WTC11 (cell line): ENCODE results near the gene ASL. TPM values are rescaled to one million over a fixed set of nuclear protein-coding genes. Genes with fewer than 3 reads are reported as not detected.
"Not testable (repeated sequence)": the region's sequence is repeated elsewhere in the genome, so short reads cannot be mapped to it uniquely, and the experiment has no call there.

ENCODE experiments used
- ATAC-seq: fragments of 200-7000 bp; cut with Tn5 transposase; 2 replicates; pipeline ENCODE4 v1.10.0; 2021; ENCODE audit warnings: mild to moderate bottlenecking, moderate library complexity
- CTCF ChIA-PET: fragments of 300-600 bp; sonication (Branson Sonifier 250); formaldehyde crosslinking; loops from one replicate; lab custom pipeline; 2021; ENCODE audit warnings: antibody characterized with exemption; lab: Charles Lee
- POLR2A ChIA-PET: fragments of 350-600 bp; sonication (Branson Sonifier 250); formaldehyde crosslinking; loops from one replicate; lab custom pipeline; 2021; ENCODE audit warnings: antibody characterized with exemption; lab: Charles Lee
- DNase-seq: peaks from one replicate; pipeline ENCODE4 v3.0.0; 2021; ENCODE audit warnings: low spot score
- H3K27ac Mint-ChIP-seq: 2 replicates; pipeline ENCODE4 v1.8.0; 2021; ENCODE audit warnings: mixed read lengths
- H3K27me3 Mint-ChIP-seq: 2 replicates; pipeline ENCODE4 v1.8.0; 2021; ENCODE audit warnings: low read depth, mild to moderate bottlenecking, moderate library complexity, mixed read lengths
- H3K36me3 Mint-ChIP-seq: 2 replicates; pipeline ENCODE4 v1.8.0; 2021; ENCODE audit warnings: mixed read lengths
- H3K4me1 Mint-ChIP-seq: 2 replicates; pipeline ENCODE4 v1.8.0; 2022; ENCODE audit warnings: mixed read lengths
- H3K4me3 Mint-ChIP-seq: 2 replicates; pipeline ENCODE4 v1.8.0; 2021; ENCODE audit warnings: mild to moderate bottlenecking, moderate library complexity, mixed read lengths
- H3K9me3 Mint-ChIP-seq: 2 replicates; pipeline ENCODE4 v1.8.0; 2021; ENCODE audit warnings: mixed read lengths
- FOXK1 ChIP-seq: sonication (generic); formaldehyde crosslinking; IDR thresholded peaks from 2 replicates; pipeline ENCODE4 v1.8.0; 2022; ENCODE audit warnings: mild to moderate bottlenecking, moderate library complexity, missing genetic modification reagents
- GRHL2 ChIP-seq: fragments of 250-450 bp; sonication (Bioruptor Pico); IDR thresholded peaks from 2 replicates; pipeline ENCODE4 v1.8.0; 2022; ENCODE audit warnings: mild to moderate bottlenecking, moderate library complexity; ENCODE audit not compliant: insufficient replicate concordance, severe bottlenecking
- GTF2I ChIP-seq: fragments of 250-450 bp; sonication (Bioruptor Pico); conservative IDR thresholded peaks from 2 replicates; pipeline ENCODE4 v1.4.0; 2021; ENCODE audit warnings: mild to moderate bottlenecking
- ZNF416 ChIP-seq: fragments of 250-450 bp; sonication (Bioruptor Pico); IDR thresholded peaks from 2 replicates; pipeline ENCODE4 v1.9.0; 2021; ENCODE audit warnings: mild to moderate bottlenecking, inconsistent platforms
- ZNF512 ChIP-seq: sonication (generic); formaldehyde crosslinking; IDR thresholded peaks from 2 replicates; pipeline ENCODE4 v1.8.1; 2022; ENCODE audit warnings: missing genetic modification reagents, borderline replicate concordance
- ZNF532 ChIP-seq: fragments of 250-450 bp; sonication (Bioruptor Pico); IDR thresholded peaks from 2 replicates; pipeline ENCODE4 v1.9.0; 2021; ENCODE audit warnings: mild to moderate bottlenecking, borderline replicate concordance
- total RNA-seq: library from RNA; stranded (reverse); gene quantifications from 3 replicates; pipeline ENCODE4 v1.2.3, GENCODE V29; 2021
- TF ChIP-seq, protein P1 (sequence below): sonication (generic); formaldehyde crosslinking; IDR thresholded peaks from 2 replicates; pipeline ENCODE4 v1.8.0; 2022; ENCODE audit warnings: mild to moderate bottlenecking, missing genetic modification reagents
- TF ChIP-seq, protein P2 (sequence below): sonication (generic); formaldehyde crosslinking; IDR thresholded peaks from 2 replicates; pipeline ENCODE4 v1.8.1; 2022; ENCODE audit warnings: mild to moderate bottlenecking, missing genetic modification reagents, moderate library complexity, borderline replicate concordance
- TF ChIP-seq, protein P3 (sequence below): sonication (generic); formaldehyde crosslinking; IDR thresholded peaks from 2 replicates; pipeline ENCODE4 v1.8.0; 2022; ENCODE audit warnings: mild to moderate bottlenecking, missing genetic modification reagents
- TF ChIP-seq, protein P4 (sequence below): sonication (generic); formaldehyde crosslinking; IDR thresholded peaks from 2 replicates; pipeline ENCODE4 v1.8.0; 2022; ENCODE audit warnings: mild to moderate bottlenecking, missing genetic modification reagents
- TF ChIP-seq, protein P5 (sequence below): sonication (generic); formaldehyde crosslinking; IDR thresholded peaks from 2 replicates; pipeline ENCODE4 v1.8.1; 2022; ENCODE audit warnings: mild to moderate bottlenecking, moderate library complexity, missing genetic modification reagents
- TF ChIP-seq, protein P6 (sequence below): sonication (generic); formaldehyde crosslinking; IDR thresholded peaks from 2 replicates; pipeline ENCODE4 v1.8.1; 2023; ENCODE audit warnings: mild to moderate bottlenecking, missing genetic modification reagents, moderate library complexity
- TF ChIP-seq, protein P7 (sequence below): fragments of 250-450 bp; sonication (Bioruptor Pico); IDR thresholded peaks from 2 replicates; pipeline ENCODE4 v2.1.2; 2022; ENCODE audit warnings: mild to moderate bottlenecking, moderate library complexity

The ASL gene
- total RNA-seq, 1 experiment from 2014 or later, result 31.9 TPM

GRCh38 chr7:66114743-66115649 is 39.4 kb downstream of the ASL start, which contains the start of gene CRCP (continued):
- TF ChIP-seq, protein P1, sequence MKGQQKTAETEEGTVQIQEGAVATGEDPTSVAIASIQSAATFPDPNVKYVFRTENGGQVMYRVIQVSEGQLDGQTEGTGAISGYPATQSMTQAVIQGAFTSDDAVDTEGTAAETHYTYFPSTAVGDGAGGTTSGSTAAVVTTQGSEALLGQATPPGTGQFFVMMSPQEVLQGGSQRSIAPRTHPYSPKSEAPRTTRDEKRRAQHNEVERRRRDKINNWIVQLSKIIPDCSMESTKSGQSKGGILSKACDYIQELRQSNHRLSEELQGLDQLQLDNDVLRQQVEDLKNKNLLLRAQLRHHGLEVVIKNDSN, result 0 out of 2 replicates have a peak, but pooled peaks have one; percentile 45
- TF ChIP-seq GTF2I (CRISPR knock-in tag) (no peak), ZNF512 (CRISPR knock-in tag) (no peak), ZNF532 (CRISPR knock-in tag) (no peak)
- TF ChIP-seq, protein P2, sequence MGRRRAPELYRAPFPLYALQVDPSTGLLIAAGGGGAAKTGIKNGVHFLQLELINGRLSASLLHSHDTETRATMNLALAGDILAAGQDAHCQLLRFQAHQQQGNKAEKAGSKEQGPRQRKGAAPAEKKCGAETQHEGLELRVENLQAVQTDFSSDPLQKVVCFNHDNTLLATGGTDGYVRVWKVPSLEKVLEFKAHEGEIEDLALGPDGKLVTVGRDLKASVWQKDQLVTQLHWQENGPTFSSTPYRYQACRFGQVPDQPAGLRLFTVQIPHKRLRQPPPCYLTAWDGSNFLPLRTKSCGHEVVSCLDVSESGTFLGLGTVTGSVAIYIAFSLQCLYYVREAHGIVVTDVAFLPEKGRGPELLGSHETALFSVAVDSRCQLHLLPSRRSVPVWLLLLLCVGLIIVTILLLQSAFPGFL (CRISPR knock-in tag), result no peak
- TF ChIP-seq, protein P3, sequence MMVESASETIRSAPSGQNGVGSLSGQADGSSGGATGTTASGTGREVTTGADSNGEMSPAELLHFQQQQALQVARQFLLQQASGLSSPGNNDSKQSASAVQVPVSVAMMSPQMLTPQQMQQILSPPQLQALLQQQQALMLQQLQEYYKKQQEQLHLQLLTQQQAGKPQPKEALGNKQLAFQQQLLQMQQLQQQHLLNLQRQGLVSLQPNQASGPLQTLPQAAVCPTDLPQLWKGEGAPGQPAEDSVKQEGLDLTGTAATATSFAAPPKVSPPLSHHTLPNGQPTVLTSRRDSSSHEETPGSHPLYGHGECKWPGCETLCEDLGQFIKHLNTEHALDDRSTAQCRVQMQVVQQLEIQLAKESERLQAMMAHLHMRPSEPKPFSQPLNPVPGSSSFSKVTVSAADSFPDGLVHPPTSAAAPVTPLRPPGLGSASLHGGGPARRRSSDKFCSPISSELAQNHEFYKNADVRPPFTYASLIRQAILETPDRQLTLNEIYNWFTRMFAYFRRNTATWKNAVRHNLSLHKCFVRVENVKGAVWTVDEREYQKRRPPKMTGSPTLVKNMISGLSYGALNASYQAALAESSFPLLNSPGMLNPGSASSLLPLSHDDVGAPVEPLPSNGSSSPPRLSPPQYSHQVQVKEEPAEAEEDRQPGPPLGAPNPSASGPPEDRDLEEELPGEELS (CRISPR knock-in tag), result peak; percentile 50
- TF ChIP-seq, protein P4, sequence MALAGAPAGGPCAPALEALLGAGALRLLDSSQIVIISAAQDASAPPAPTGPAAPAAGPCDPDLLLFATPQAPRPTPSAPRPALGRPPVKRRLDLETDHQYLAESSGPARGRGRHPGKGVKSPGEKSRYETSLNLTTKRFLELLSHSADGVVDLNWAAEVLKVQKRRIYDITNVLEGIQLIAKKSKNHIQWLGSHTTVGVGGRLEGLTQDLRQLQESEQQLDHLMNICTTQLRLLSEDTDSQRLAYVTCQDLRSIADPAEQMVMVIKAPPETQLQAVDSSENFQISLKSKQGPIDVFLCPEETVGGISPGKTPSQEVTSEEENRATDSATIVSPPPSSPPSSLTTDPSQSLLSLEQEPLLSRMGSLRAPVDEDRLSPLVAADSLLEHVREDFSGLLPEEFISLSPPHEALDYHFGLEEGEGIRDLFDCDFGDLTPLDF (CRISPR knock-in tag), result 0 out of 2 replicates have a peak, but pooled peaks have one; percentile 25

DNA sequence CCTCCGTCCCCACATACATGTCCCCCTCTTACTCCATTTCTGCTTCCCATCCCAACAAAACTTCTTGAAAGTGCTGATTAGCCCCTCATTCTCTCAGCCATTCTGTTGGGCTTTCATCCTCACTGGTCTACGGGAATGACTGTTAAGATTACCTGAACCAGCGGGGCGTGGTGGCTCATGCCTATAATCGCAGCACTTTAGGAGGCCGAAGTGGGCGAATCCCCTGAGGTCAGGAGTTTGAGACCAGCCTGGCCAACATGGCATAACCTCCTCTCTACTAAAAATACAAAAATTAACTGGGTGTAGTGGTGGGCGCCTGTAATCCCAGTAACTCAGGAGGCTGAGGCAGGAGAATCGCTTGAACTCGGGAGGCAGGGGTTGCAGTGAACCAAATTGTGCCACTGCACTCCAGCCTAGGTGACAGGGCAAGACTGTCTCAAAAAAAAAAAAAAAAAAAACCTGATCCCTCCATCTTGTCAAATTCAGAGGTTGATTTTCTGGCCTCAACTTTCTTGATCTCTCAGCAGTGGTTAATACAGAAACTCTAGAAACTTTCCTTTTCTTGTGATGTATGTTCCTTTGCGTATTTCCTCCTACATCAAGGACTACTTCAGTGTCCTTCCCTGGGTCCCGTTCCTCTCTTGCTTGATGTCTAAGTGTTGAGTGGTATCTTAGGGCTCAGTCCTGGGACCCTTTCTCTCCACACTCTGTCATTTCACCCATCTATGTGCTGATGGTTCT is 41.2 kb downstream of the ASL start:
- peaks cover 12% of the 10 kb centered on the region for H3K4me1 Mint-ChIP-seq

DNA sequence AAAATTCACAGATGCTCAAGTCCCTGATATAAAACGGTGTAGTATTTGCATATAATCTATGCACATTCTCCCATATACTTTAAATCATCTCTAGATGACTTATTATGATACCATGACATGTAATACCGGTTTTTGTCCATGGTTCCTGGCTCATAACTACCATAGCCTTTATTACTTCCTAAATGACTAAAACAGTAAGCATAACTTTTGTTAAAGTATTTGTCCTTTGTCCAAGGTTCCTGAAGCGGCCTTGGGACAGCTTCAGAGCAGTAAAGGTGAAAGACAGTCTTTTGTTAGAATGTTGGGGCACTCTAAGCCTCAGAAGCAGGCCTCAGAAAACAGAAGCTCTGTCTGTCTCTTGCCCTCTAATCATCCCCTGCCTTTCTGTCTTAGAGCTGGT is 43.0 kb downstream of the ASL start:
- no peak overlapping the region for H3K4me3 Mint-ChIP-seq
- CTCF ChIA-PET, result no interaction called here
- TF ChIP-seq, protein P5, sequence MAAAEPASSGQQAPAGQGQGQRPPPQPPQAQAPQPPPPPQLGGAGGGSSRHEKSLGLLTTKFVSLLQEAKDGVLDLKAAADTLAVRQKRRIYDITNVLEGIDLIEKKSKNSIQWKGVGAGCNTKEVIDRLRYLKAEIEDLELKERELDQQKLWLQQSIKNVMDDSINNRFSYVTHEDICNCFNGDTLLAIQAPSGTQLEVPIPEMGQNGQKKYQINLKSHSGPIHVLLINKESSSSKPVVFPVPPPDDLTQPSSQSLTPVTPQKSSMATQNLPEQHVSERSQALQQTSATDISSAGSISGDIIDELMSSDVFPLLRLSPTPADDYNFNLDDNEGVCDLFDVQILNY, result no peak
- no peak for TF ChIP-seq GRHL2 (CRISPR knock-in tag)
- TF ChIP-seq ZNF416, result no peak
- TF ChIP-seq, protein P6, sequence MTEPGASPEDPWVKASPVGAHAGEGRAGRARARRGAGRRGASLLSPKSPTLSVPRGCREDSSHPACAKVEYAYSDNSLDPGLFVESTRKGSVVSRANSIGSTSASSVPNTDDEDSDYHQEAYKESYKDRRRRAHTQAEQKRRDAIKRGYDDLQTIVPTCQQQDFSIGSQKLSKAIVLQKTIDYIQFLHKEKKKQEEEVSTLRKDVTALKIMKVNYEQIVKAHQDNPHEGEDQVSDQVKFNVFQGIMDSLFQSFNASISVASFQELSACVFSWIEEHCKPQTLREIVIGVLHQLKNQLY, result no peak
- no peak for TF ChIP-seq FOXK1 (CRISPR knock-in tag)
- TF ChIP-seq, protein P7, sequence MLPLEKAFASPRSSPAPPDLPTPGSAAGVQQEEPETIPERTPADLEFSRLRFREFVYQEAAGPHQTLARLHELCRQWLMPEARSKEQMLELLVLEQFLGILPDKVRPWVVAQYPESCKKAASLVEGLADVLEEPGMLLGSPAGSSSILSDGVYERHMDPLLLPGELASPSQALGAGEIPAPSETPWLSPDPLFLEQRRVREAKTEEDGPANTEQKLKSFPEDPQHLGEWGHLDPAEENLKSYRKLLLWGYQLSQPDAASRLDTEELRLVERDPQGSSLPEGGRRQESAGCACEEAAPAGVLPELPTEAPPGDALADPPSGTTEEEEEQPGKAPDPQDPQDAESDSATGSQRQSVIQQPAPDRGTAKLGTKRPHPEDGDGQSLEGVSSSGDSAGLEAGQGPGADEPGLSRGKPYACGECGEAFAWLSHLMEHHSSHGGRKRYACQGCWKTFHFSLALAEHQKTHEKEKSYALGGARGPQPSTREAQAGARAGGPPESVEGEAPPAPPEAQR (CRISPR knock-in tag), result no peak

More for the DNA sequence above, 41.2 kb downstream of the ASL start:
- POLR2A ChIA-PET, DNase-seq, CTCF ChIA-PET, H3K9me3 Mint-ChIP-seq, H3K36me3 Mint-ChIP-seq, ATAC-seq, H3K27me3 Mint-ChIP-seq: not testable (repeated sequence)
- peak overlapping the region; percentile 54 for H3K4me3 Mint-ChIP-seq
- peak overlapping the region; percentile 29; the same call in 1 of the 2 replicates for H3K27ac Mint-ChIP-seq

More for the DNA sequence above, 43.0 kb downstream of the ASL start:
- DNase-seq (no peak), ATAC-seq (no peak)
- no peaks in the 10 kb centered on the region for H3K9me3 Mint-ChIP-seq
- H3K27me3 Mint-ChIP-seq, result no peaks in the 10 kb centered on the region
- POLR2A ChIA-PET, result no interaction called here
- no peak overlapping the region for H3K27ac Mint-ChIP-seq
- peaks cover 16% of the 10 kb centered on the region for H3K4me1 Mint-ChIP-seq
- no peaks in the 10 kb centered on the region for H3K36me3 Mint-ChIP-seq
